22Rv1 (cell line): ENCODE measurements around the gene FABP7.

Experiments used
- ZFX ChIP-seq: fragments of 450-650 bp; IDR thresholded peaks from 2 replicates; pipeline ENCODE4 v1.6.1; 2017; ENCODE audit warnings: antibody characterized with exemption, borderline replicate concordance
- TF ChIP-seq, protein P1 (sequence below): fragments of 450-650 bp; IDR thresholded peaks from 2 replicates; pipeline ENCODE4 v1.5.1; 2017; ENCODE audit warnings: mild to moderate bottlenecking

DNA sequence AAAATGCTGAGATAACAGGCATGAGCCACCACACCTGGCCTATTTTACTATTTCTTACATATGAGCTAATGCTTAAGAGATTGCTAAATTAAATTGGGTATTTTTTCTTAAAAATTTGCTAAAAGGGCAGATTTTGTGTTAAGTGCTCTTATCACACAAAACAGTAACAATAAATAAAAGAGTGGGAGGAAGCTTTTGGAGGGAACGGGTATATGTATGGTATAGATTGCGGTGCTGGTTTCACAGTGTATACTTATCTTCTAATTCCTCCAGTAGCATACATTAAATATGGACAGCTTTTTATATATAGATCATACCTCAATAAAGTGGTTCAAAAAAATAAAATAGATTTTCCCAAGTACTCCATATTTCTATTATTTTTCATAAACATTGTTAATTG lies 39.4 kb upstream of the FABP7 start:
- TF ChIP-seq, protein P1, sequence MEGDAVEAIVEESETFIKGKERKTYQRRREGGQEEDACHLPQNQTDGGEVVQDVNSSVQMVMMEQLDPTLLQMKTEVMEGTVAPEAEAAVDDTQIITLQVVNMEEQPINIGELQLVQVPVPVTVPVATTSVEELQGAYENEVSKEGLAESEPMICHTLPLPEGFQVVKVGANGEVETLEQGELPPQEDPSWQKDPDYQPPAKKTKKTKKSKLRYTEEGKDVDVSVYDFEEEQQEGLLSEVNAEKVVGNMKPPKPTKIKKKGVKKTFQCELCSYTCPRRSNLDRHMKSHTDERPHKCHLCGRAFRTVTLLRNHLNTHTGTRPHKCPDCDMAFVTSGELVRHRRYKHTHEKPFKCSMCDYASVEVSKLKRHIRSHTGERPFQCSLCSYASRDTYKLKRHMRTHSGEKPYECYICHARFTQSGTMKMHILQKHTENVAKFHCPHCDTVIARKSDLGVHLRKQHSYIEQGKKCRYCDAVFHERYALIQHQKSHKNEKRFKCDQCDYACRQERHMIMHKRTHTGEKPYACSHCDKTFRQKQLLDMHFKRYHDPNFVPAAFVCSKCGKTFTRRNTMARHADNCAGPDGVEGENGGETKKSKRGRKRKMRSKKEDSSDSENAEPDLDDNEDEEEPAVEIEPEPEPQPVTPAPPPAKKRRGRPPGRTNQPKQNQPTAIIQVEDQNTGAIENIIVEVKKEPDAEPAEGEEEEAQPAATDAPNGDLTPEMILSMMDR, result no peak
- TF ChIP-seq ZFX, result no peak
